Stimulated activated naive CD8-positive, alpha-beta T cell treated with anti-CD3 and anti-CD28 coated beads, Interleukin-15, Interleukin-2, amounts not matched to agents 100 U/mL and 50 U/mL, for 24 hours (primary cell): ENCODE data around the gene IPP.
A peak's percentile ranks its signal among the peaks of the same experiment; 100 is the strongest.
"Not testable (repeated sequence)": the region's sequence is repeated elsewhere in the genome, so short reads cannot be mapped to it uniquely, and the experiment has no call there.

Experiments
- ATAC-seq: fragments of 150-1000 bp; cut with Tn5 transposase; one replicate; pipeline ENCODE4 v1.10.0; 2021
- DNase-seq: peaks from one replicate; pipeline ENCODE4 v3.0.0; 2021

Gene IPP

GRCh38 chr1:45739641-45740156, 10.8 kb downstream of the IPP start:
- not testable (repeated sequence) for ATAC-seq, DNase-seq

GRCh38 chr1:45739137-45739536, 11.3 kb downstream of the IPP start:
- DNase-seq = no peak
- ATAC-seq = no peak

- DNase-seq (no peak), ATAC-seq (no peak)
Observed at GRCh38 chr1:45730780-45731319, 19.6 kb downstream of the IPP start.

- ATAC-seq (no peak), DNase-seq (no peak)
Observed at GRCh38 chr1:45730075-45730779, 20.2 kb downstream of the IPP start.

GRCh38 chr1:45726007-45726406, 24.4 kb downstream of the IPP start:
- DNase-seq, ATAC-seq: not testable (repeated sequence)

- ATAC-seq (no peak), DNase-seq (no peak)
Observed at GRCh38 chr1:45723248-45723930, 27.1 kb downstream of the IPP start.

- DNase-seq = no peak
- no peak for ATAC-seq
Observed at GRCh38 chr1:45722809-45723208, 27.6 kb downstream of the IPP start.

GRCh38 chr1:45721207-45721606, 29.2 kb downstream of the IPP start:
- ATAC-seq (no peak), DNase-seq (no peak)

GRCh38 chr1:45718289-45718688, 32.2 kb downstream of the IPP start:
- DNase-seq (no peak), ATAC-seq (no peak)

- not testable (repeated sequence) for DNase-seq, ATAC-seq
Observed at GRCh38 chr1:45717386-45717785, 33.1 kb downstream of the IPP start.

- no peak for DNase-seq
- ATAC-seq = no peak
Observed at GRCh38 chr1:45716700-45717099, 33.8 kb downstream of the IPP start.

GRCh38 chr1:45713711-45714110, 36.7 kb downstream of the IPP start:
- DNase-seq (no peak), ATAC-seq (no peak)

- ATAC-seq (no peak), DNase-seq (no peak)
Observed at GRCh38 chr1:45704637-45705036, 45.8 kb downstream of the IPP start.

GRCh38 chr1:45694823-45695222, 55.6 kb downstream of the IPP start:
- ATAC-seq = no peak
- DNase-seq = no peak

- DNase-seq, ATAC-seq: not testable (repeated sequence)
Observed at GRCh38 chr1:45693811-45694210, 56.6 kb downstream of the IPP start.

- DNase-seq = peak; percentile 78
- ATAC-seq = peak; percentile 5
Observed at GRCh38 chr1:45687754-45688740, 62.4 kb downstream of the IPP start, which contains the start of gene TMEM69. Gene TMEM69 (plus strand): TSS chr1:45688181. CDS start chr1:45691069, 2,888 bp downstream.

- DNase-seq (peak; percentile 95), ATAC-seq (peak; percentile 94)
Observed at GRCh38 chr1:45687014-45687753, 63.3 kb downstream of the IPP start.

- DNase-seq = peak; percentile 98
- ATAC-seq = peak; percentile 74
Observed at GRCh38 chr1:45686288-45687013, 64.0 kb downstream of the IPP start, which contains the start of gene GPBP1L1. Gene GPBP1L1 (minus strand): TSS chr1:45686533. CDS start chr1:45659087, 27,446 bp downstream.

- DNase-seq (peak; percentile 65), ATAC-seq (no peak)
Observed at GRCh38 chr1:45686015-45686287, 64.5 kb downstream of the IPP start.

- DNase-seq (no peak), ATAC-seq (no peak)
Observed at GRCh38 chr1:45685308-45686014, 65.0 kb downstream of the IPP start.
